Uterus (tissue), 4 donors: ENCODE results near the gene TNRC18. TPM values are rescaled to one million over a fixed set of nuclear protein-coding genes. Genes with fewer than 3 reads are reported as not detected.
"Not testable (repeated sequence)": the region's sequence is repeated elsewhere in the genome, so short reads cannot be mapped to it uniquely, and the experiment has no call there.

ENCODE experiments used
- DNase-seq, 2 donors: peaks; one replicate each; pipeline ENCODE4 v3.0.0-alpha.2; 2019 to 2020
- H3K27ac ChIP-seq, 2 donors: fragments of 200-600 bp; sonication (generic); 1 replicate in 1 of 2; 2 replicates in 1 of 2; pipeline ENCODE4 v1.5.1; 2016 to 2018
- H3K27me3 ChIP-seq, 2 donors: fragments of 200-600 bp; sonication (generic); one replicate each; pipeline ENCODE4 v1.5.1; 2018 to 2019; ENCODE audit warnings: control low read depth in 1 of 2
- H3K36me3 ChIP-seq, 2 donors: fragments of 200-600 bp; sonication (generic); one replicate each; pipeline ENCODE4 v1.5.1; 2019; ENCODE audit warnings: control low read depth in 1 of 2
- H3K4me1 ChIP-seq, 2 donors: fragments of 200-600 bp; sonication (generic); one replicate each; pipeline ENCODE4 v1.5.1; 2018 to 2019; ENCODE audit warnings: control low read depth in 1 of 2
- H3K4me3 ChIP-seq, 2 donors: fragments of 200-600 bp; sonication (generic); 1 replicate in 1 of 2; 2 replicates in 1 of 2; pipeline ENCODE4 v1.5.1; 2018 to 2019; ENCODE audit warnings: mild to moderate bottlenecking in 1 of 2
- H3K9me3 ChIP-seq, 2 donors: fragments of 200-600 bp; sonication (generic); one replicate each; pipeline ENCODE4 v1.5.1; 2019; ENCODE audit warnings: control low read depth in 1 of 2
- POLR2A ChIP-seq, 2 donors: fragments of 450-650 bp; IDR thresholded peaks; one replicate each; pipeline ENCODE4 v1.6.1; 2016; ENCODE audit warnings: antibody characterized with exemption in 2 of 2, mild to moderate bottlenecking in 1 of 2, moderate library complexity in 1 of 2
- intact Hi-C: fragments of 100-400 bp; cut with DNase I; formaldehyde crosslinking; loops from one replicate; pipeline ENCODE4 v1.15.1; 2023; ENCODE audit warnings: low total_unique reads
- total RNA-seq, 4 donors: library from RNA; depleted of rRNA in 3 of 4; stranded (reverse); fragments of >200 nt in 3 of 4; gene quantifications; one replicate each; pipeline versions ENCODE4 v1.1.0 to v1.2.4, GENCODE V29; 2014 to 2023
- TF ChIP-seq, protein P1 (sequence below), 4 experiments: fragments of 200-600 bp in 2 of 4; fragments of 450-650 bp in 2 of 4; sonication (generic) in 2 of 4; IDR thresholded peaks; one replicate each; pipeline ENCODE4 v1.5.1; 2016 to 2019; ENCODE audit warnings: antibody characterized with exemption in 4 of 4, mild to moderate bottlenecking in 2 of 4, moderate library complexity in 1 of 4
- donor health status: DM: yes; HTN: yes; CAD: no.

Gene TNRC18
- total RNA-seq, 4 donors from 2014 or later: 28.2 to 179 (median 62.1) TPM

- Histone ChIP-seq H3K27ac (peak within 1 kb of the TSS; percentile 4 to 28), H3K27me3 (no peaks in the 10 kb centered on the region), H3K9me3 (no peaks in the 10 kb centered on the region), H3K36me3 (no peaks in the 10 kb centered on the region), H3K4me3 (peak within 1 kb of the TSS; percentile 27 to 36), H3K4me1 (peaks cover 0 to 8% of the 10 kb centered on the region in 2 donors)
- TF ChIP-seq, protein P1, sequence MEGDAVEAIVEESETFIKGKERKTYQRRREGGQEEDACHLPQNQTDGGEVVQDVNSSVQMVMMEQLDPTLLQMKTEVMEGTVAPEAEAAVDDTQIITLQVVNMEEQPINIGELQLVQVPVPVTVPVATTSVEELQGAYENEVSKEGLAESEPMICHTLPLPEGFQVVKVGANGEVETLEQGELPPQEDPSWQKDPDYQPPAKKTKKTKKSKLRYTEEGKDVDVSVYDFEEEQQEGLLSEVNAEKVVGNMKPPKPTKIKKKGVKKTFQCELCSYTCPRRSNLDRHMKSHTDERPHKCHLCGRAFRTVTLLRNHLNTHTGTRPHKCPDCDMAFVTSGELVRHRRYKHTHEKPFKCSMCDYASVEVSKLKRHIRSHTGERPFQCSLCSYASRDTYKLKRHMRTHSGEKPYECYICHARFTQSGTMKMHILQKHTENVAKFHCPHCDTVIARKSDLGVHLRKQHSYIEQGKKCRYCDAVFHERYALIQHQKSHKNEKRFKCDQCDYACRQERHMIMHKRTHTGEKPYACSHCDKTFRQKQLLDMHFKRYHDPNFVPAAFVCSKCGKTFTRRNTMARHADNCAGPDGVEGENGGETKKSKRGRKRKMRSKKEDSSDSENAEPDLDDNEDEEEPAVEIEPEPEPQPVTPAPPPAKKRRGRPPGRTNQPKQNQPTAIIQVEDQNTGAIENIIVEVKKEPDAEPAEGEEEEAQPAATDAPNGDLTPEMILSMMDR (IDR thresholded peaks at IDR 0.05): no peak
- no peak for TF ChIP-seq POLR2A (IDR thresholded peaks at IDR 0.05)
- intact Hi-C loops: no loop called here
- peak in 1 of 2 donors; percentile 40 for DNase-seq
These were observed 140.9 kb downstream of the TNRC18 start, which contains the start of gene SLC29A4 for GRCh38 chr7:5282543-5283316. SLC29A4 (plus strand) TSS chr7:5282943; CDS start chr7:5287817, 4,874 bp downstream.

GRCh38 chr7:5281598-5282500 is 141.8 kb downstream of the TNRC18 start:
- H3K36me3 ChIP-seq, H3K27me3 ChIP-seq, H3K9me3 ChIP-seq, H3K4me3 ChIP-seq, H3K4me1 ChIP-seq, H3K27ac ChIP-seq, DNase-seq, intact Hi-C loops: not testable (repeated sequence)

DNA sequence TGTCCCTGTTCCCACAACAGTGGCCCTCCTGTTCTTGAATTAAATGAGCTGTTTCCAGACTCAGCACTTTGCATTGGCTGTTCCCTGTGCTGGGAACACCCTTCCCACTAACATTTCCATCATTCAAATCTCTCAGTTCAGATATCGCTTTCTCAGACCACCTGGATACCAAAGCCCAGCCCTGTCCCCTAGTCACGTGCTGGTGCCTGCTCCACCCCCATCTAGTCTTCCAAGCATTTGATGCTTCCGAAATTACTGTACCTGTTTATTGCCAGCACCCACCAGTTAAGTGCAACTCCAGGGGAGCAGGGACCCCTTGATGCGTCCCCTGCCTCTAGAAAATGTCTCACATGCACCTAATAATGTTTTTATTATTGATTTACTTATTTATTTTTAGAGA is 143.9 kb downstream of the TNRC18 start:
- Histone ChIP-seq H3K36me3 (no peaks in the 10 kb centered on the region), H3K27ac (no peak overlapping the region), H3K9me3 (no peaks in the 10 kb centered on the region), H3K4me3 (no peak overlapping the region), H3K4me1 (peaks cover 0 to 8% of the 10 kb centered on the region in 2 donors), H3K27me3 (no peaks in the 10 kb centered on the region)
- no peak for TF ChIP-seq POLR2A (IDR thresholded peaks at IDR 0.05)
- TF ChIP-seq, protein P1 (IDR thresholded peaks at IDR 0.05): no peak
- intact Hi-C loops: no loop called here
- DNase-seq: no peak

- intact Hi-C loops: no loop called here
- Histone ChIP-seq H3K4me3 (no peak overlapping the region), H3K9me3 (no peaks in the 10 kb centered on the region), H3K4me1 (peaks cover 0 to 7% of the 10 kb centered on the region in 2 donors), H3K27me3 (no peaks in the 10 kb centered on the region), H3K36me3 (no peaks in the 10 kb centered on the region), H3K27ac (no peak overlapping the region)
- TF ChIP-seq, protein P1 (IDR thresholded peaks at IDR 0.05): no peak
- no peak for TF ChIP-seq POLR2A (IDR thresholded peaks at IDR 0.05)
- no peak for DNase-seq
These were observed 144.9 kb downstream of the TNRC18 start for GRCh38 chr7:5278766-5279165.

GRCh38 chr7:5276611-5277010 is 147.0 kb downstream of the TNRC18 start:
- H3K9me3 ChIP-seq: no peaks in the 10 kb centered on the region
- no peaks in the 10 kb centered on the region for H3K4me1 ChIP-seq
- no peaks in the 10 kb centered on the region for H3K36me3 ChIP-seq
- intact Hi-C loops: no loop called here
- H3K27ac ChIP-seq: no peak overlapping the region
- no peak for TF ChIP-seq POLR2A (IDR thresholded peaks at IDR 0.05)
- TF ChIP-seq, protein P1 (IDR thresholded peaks at IDR 0.05): no peak
- no peaks in the 10 kb centered on the region for H3K27me3 ChIP-seq
- no peak for DNase-seq
- H3K4me3 ChIP-seq: no peak overlapping the region

DNA sequence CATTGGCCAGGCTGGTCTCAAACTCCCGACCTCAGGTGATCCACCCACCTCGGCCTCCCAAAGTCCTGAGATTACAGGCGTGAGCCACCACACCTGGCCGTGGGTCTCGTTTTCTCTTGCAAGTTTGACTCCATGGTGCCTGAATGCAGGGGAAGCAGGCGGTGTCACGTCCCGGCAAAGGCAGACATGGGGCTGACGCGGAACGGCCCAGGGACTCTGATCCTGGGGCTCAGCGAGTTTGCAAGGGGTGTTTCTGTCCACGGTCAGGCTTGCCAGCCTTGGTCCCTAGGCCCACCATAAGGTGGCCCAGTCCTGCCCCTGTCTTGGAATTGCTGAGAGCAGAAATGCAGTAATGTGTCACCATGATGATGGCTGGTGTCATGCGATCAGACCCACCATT is 147.5 kb downstream of the TNRC18 start:
- H3K9me3 ChIP-seq, H3K36me3 ChIP-seq, intact Hi-C loops, DNase-seq, H3K27ac ChIP-seq, H3K27me3 ChIP-seq, H3K4me3 ChIP-seq, H3K4me1 ChIP-seq: not testable (repeated sequence)

DNA sequence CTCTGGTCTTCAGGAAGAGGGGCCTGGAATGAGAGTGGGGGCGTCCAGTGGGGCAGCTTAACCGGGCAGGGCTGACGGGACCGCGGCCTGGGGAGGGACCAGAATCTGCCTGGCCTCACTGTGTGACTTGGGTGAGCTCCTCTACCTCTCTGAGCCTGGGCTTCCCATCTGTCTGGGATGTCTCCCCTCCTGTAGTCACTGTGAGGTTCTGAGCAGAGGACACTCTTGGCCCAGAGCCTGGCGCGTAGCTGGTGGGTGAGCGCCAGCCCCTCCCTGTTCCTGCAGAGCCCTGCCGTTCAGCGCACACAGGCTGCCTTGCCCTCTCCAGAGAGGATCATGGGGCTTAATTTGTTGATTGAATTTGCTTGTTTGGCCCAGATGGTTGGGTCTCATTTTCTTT is 148.1 kb downstream of the TNRC18 start:
- intact Hi-C loops, H3K4me3 ChIP-seq, H3K4me1 ChIP-seq, H3K27me3 ChIP-seq, H3K36me3 ChIP-seq, H3K9me3 ChIP-seq, H3K27ac ChIP-seq: not testable (repeated sequence)
- DNase-seq: peak; percentile 69 to 84

DNA sequence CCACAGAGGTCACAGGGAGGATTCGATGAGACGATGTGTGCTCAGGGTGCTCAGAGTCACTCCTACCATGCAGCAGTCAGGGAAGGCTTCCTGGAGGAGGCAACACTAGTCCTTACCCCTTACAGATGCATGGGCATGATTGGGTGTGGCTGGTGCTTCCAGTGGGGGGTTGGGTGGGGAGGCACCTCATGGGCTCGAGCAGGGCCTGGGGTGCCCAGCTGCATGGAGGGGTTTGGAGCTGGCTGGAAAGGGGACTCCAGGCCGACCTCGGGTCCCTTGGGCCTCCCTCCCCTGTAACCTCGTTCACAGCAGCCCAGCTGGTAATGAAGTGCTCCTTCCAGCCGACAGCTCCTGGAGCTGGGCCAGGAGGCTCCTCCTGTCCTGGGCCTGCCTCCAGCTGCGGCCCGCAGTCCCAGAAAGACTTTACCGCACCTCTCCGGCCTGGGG is 148.6 kb downstream of the TNRC18 start:
- H3K36me3 ChIP-seq, H3K27ac ChIP-seq: not testable (repeated sequence)

More for the DNA sequence above, 148.6 kb downstream of the TNRC18 start:
- intact Hi-C loops, H3K9me3 ChIP-seq, H3K4me3 ChIP-seq, H3K4me1 ChIP-seq, H3K27me3 ChIP-seq: not testable (repeated sequence)
- peak; percentile 42 to 68 for DNase-seq
